Liver (tissue), 2 donors: ENCODE measurements around the gene BTRC.

Experiments used
- FOXA1 ChIP-seq: IDR thresholded peaks from 2 replicates; pipeline ENCODE4 v1.6.1; 2016; ENCODE audit warnings: antibody characterized with exemption
- MAX ChIP-seq: IDR thresholded peaks from 2 replicates; pipeline ENCODE4 v1.6.1; 2016; ENCODE audit warnings: antibody characterized with exemption
- REST ChIP-seq: IDR thresholded peaks from 2 replicates; pipeline ENCODE4 v1.6.1; 2016; ENCODE audit warnings: antibody characterized with exemption, mild to moderate bottlenecking
- TAF1 ChIP-seq: conservative IDR thresholded peaks from 2 replicates; pipeline ENCODE4 v1.6.1; 2016; ENCODE audit warnings: antibody characterized with exemption, mild to moderate bottlenecking
- donor health status: healthy.

GRCh38 chr10:101304316-101304715 is 49.6 kb upstream of the BTRC start:
- TF ChIP-seq REST (no peak), FOXA1 (no peak), MAX (no peak), TAF1 (no peak)
